NB4 (cell line): ENCODE results near the gene DNAAF1.

Experiments
- DNase-seq: peaks from one replicate; pipeline ENCODE4 v3.0.0; 2010; ENCODE audit warnings: low read depth
- H3K4me3 ChIP-seq: one replicate; pipeline ENCODE4 v1.5.1; 2011; ENCODE audit warnings: mild to moderate bottlenecking, low read depth, low read length, moderate library complexity
- MYC ChIP-seq: IDR thresholded peaks from 2 replicates; pipeline ENCODE4 v1.6.1; 2011; ENCODE audit warnings: low read depth, low read length
- POLR2A ChIP-seq: IDR thresholded peaks from 2 replicates; pipeline ENCODE4 v1.6.1; 2011; ENCODE audit warnings: mild to moderate bottlenecking; ENCODE audit not compliant: insufficient read length; ENCODE audit errors: extremely low read depth
- TF ChIP-seq, protein P1 (sequence below): IDR thresholded peaks from 2 replicates; pipeline ENCODE4 v1.6.1; 2011; ENCODE audit warnings: low read depth, low read length
- TF ChIP-seq, protein P2 (sequence below): IDR thresholded peaks from one replicate; pipeline ENCODE4 v1.5.1; 2012; ENCODE audit warnings: low read depth, low read length

Gene DNAAF1

DNA sequence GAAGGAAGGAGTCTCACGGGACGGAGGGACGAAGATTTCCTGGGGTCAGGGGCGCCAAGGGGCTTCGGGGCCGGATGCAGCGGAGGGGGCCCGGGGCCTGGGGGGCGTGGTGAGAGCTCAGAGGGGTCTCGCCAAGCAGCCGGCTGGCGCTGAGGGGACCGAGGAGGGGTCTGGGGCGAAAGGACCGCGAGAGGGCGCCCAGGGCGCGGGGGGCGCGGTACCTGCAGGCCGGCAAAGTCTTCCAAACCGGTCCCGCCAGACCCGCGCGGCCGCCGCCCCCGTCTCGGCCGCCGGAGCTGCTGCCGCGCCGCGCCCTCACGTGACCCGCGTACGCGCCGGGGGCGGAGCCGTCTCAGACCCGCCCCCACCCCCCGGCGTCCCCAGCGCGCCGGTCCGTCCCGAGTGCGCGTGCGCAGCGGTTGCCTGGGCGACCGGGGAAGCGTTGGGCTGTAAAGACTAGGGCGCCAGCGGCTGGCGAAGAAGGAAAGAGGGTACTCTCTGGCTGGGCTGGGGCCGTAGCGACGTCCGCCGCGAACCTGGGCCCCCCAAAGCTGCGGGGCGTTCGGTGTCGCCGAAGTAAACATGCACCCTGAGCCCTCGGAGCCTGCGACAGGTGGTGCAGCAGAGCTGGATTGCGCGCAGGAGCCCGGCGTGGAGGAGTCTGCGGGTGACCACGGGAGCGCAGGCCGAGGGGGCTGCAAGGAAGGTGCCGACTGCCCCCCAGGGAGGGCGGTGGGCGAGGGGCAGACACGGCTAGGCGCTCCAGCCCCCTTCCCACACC lies at the start of gene DNAAF1, which contains the start of gene HSDL1:
Gene DNAAF1, plus strand, starts transcription at position 450 of the 781 bp plus-strand sequence. Its CDS starts 133 bp downstream, at position 583.
Gene HSDL1, minus strand, starts transcription at position 319 of the 781 bp plus-strand sequence. CDS start 13,856 bp downstream, outside the sequence.
- peak; percentile 89 for DNase-seq
- peak within 1 kb of the TSS; percentile 78 for H3K4me3 ChIP-seq
- TF ChIP-seq POLR2A = peak; percentile 68
- TF ChIP-seq, protein P1, sequence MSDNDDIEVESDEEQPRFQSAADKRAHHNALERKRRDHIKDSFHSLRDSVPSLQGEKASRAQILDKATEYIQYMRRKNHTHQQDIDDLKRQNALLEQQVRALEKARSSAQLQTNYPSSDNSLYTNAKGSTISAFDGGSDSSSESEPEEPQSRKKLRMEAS = peak; percentile 72
- TF ChIP-seq MYC = no peak

DNA sequence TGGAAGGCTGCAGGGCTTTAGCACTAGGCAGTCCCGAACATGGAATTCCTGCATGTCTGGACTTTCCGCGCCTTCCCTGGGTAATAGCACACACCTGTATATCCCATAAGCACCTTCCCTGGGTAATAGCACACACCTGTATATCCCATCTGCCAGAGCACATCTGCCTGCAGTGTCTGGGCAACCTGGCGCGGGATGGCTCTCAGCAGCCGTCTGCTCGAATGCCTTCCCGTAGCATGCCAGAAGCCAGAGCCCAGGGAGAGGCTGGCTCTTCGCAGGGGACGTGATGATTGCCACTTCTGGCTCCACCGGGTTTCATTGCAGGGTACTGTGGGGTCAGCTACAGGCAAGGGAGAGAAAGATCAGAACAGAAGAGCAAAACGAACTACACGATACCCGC lies 49.6 kb upstream of the DNAAF1 start:
- no peak for DNase-seq
- TF ChIP-seq, protein P1 = no peak
- TF ChIP-seq POLR2A (no peak), MYC (no peak)
- TF ChIP-seq, protein P2, sequence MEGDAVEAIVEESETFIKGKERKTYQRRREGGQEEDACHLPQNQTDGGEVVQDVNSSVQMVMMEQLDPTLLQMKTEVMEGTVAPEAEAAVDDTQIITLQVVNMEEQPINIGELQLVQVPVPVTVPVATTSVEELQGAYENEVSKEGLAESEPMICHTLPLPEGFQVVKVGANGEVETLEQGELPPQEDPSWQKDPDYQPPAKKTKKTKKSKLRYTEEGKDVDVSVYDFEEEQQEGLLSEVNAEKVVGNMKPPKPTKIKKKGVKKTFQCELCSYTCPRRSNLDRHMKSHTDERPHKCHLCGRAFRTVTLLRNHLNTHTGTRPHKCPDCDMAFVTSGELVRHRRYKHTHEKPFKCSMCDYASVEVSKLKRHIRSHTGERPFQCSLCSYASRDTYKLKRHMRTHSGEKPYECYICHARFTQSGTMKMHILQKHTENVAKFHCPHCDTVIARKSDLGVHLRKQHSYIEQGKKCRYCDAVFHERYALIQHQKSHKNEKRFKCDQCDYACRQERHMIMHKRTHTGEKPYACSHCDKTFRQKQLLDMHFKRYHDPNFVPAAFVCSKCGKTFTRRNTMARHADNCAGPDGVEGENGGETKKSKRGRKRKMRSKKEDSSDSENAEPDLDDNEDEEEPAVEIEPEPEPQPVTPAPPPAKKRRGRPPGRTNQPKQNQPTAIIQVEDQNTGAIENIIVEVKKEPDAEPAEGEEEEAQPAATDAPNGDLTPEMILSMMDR = no peak
- no peak overlapping the region for H3K4me3 ChIP-seq

DNA sequence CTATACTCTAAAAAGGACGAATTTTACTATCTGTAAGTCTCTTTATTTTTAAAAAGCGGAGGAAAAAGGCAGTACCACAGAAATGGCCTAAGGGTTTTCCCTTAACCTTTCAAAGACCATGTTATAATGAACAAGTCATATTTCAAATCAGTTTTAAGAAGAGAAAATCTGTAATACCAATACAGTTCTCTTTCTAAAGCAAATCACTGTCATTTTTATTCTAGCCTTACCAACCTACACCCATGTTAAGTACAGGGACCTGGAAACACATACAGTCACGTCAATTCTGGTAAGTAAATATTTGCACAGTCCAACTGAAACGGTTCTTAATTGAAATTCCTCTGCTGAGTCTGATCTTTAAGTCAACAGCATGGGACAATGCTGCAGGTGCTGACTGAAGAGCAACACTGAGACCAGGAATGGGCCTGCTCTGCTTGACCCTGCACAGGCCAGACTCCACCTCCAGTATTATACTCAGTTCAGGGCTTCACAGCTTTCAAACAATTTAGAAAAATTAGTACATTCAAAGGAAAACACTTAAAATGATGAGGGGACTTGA lies 48.6 kb upstream of the DNAAF1 start:
- H3K4me3 ChIP-seq = no peak overlapping the region
- no peak for DNase-seq
- TF ChIP-seq MYC (no peak), POLR2A (no peak)
- TF ChIP-seq, protein P2 = no peak
- TF ChIP-seq, protein P1 = no peak

DNA sequence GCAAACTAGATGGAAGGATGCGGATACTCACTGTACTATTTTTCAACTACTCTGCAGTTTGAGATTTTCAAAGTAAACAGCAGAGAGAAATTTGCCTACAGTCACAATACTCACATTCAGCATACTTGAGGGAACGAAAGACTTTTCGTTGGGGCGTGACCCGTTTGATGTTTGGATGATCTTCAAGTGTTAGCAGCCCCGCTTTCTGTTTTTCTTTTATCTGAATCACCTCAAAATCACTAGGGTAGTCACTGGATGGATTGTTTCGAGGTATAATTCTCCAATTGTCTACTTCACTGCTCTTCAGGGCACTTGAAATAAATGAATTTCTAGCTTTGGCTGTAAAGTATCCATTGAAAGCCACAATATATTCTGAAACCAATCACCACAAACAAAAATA lies 46.2 kb upstream of the DNAAF1 start:
- TF ChIP-seq POLR2A (no peak), MYC (no peak)
- TF ChIP-seq, protein P2 = no peak
- TF ChIP-seq, protein P1 = no peak
- DNase-seq = no peak
- H3K4me3 ChIP-seq = no peak overlapping the region

DNA sequence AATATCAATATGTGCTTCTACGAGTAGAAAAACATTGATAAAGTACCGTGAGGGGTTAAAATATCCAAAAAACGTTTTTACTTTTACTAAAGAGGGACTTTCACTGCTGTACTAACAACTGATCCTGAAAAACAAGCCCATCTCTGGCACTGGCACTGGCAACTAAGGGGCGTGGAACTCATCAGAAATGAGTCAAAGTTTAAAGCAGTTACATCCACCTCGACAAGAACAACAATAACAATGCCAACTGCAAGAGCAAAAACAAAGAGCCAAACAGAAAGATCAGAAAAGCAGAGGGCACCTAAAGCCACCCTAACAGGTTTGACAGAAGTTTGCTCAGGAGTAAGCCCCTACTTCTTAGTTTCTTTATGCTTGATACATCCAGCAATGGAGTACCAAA lies 41.4 kb upstream of the DNAAF1 start:
- TF ChIP-seq, protein P2 = no peak
- TF ChIP-seq MYC (no peak), POLR2A (no peak)
- TF ChIP-seq, protein P1 = no peak
- H3K4me3 ChIP-seq = no peak overlapping the region
- no peak for DNase-seq

DNA sequence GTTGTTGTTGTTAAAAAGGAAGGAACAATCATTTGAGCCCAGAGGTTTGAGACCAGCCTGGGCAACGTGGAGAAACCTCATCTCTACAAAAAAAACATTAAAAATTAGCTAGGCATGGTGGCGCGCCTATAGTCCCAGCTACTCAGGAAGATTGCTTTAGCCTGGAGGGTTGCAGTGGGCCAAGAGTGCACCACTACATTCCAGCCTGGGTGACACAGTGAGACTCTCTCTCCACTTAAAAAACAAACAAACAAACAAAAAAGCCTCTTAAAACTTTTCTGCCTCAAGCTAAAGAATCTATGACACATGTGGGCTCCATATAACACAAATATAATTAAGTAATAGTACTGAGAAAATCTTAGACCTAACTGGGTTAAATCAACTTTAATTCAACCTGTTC lies 40.9 kb upstream of the DNAAF1 start:
- H3K4me3 ChIP-seq = no peak overlapping the region
- DNase-seq = no peak
- TF ChIP-seq, protein P2 = no peak
- TF ChIP-seq, protein P1 = no peak
- no peak for TF ChIP-seq MYC
- no peak for TF ChIP-seq POLR2A
